Upper lobe of left lung (tissue), 4 donors: ENCODE results near the gene DOCK10.

Source experiments
- POLR2A ChIP-seq, 4 donors: fragments of 450-650 bp; IDR thresholded peaks; one replicate each; pipeline ENCODE4 v1.5.1; 2016 to 2017; ENCODE audit warnings: antibody characterized with exemption in 4 of 4, mild to moderate bottlenecking in 2 of 4
- POLR2AphosphoS5 ChIP-seq, 2 donors: sonication (generic); formaldehyde crosslinking; IDR thresholded peaks; one replicate each; pipeline ENCODE4 v1.5.1; 2017; ENCODE audit warnings: antibody characterized with exemption in 2 of 2
- TF ChIP-seq, protein P1 (sequence below), 6 experiments: fragments of 450-650 bp in 4 of 6; fragments of 200-600 bp in 2 of 6; sonication (generic) in 2 of 6; IDR thresholded peaks; one replicate each; pipeline ENCODE4 v1.5.1; 2016 to 2019; ENCODE audit warnings: antibody characterized with exemption in 6 of 6

DNA sequence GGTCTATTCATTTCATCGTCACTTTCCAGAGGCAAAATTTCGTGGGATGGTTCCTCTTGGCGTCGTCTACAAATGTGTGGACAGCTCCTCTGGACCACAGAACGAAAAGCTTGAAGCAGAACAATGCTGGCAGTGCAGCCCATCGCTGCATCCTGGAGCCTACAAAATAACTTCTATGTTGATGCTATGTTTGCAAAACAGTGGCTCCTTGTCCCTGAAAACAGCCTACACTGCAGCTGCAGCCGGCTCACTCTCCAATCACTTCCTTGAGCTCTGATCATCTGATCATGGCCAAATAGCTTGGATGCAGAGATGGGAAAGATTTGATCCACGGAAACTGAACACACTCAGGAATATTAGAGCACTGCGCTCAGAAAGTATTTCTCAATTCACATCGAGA, 60.0 kb downstream of the DOCK10 start:
- TF ChIP-seq, protein P1, sequence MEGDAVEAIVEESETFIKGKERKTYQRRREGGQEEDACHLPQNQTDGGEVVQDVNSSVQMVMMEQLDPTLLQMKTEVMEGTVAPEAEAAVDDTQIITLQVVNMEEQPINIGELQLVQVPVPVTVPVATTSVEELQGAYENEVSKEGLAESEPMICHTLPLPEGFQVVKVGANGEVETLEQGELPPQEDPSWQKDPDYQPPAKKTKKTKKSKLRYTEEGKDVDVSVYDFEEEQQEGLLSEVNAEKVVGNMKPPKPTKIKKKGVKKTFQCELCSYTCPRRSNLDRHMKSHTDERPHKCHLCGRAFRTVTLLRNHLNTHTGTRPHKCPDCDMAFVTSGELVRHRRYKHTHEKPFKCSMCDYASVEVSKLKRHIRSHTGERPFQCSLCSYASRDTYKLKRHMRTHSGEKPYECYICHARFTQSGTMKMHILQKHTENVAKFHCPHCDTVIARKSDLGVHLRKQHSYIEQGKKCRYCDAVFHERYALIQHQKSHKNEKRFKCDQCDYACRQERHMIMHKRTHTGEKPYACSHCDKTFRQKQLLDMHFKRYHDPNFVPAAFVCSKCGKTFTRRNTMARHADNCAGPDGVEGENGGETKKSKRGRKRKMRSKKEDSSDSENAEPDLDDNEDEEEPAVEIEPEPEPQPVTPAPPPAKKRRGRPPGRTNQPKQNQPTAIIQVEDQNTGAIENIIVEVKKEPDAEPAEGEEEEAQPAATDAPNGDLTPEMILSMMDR (IDR thresholded peaks at IDR 0.05), result no peak
- TF ChIP-seq POLR2A (IDR thresholded peaks at IDR 0.05) (no peak), POLR2AphosphoS5 (IDR thresholded peaks at IDR 0.05) (no peak)
